Measurements from ENCODE around the gene AGAP2. TPM values are rescaled to one million over a fixed set of nuclear protein-coding genes. Genes with fewer than 3 reads are reported as not detected.

The AGAP2 gene
- total and polyA plus RNA-seq, 2 donors (not counting 1 experiment from before 2014, with no cell fraction given), result 22.2 to 27.0 TPM

GRCh38 chr12:57734591-57734990 lies 4.0 kb downstream of the AGAP2 start:
- H3K4me1 Mint-ChIP-seq, result peaks cover 10% of the 10 kb centered on the region
- Histone ChIP-seq H3K36me3 (replicated peaks in 1 of 2; ENCODE audit: control extremely low read depth in 1 of 2, control insufficient read depth in 1 of 2, extremely low read depth in 1 of 2, insufficient read depth in 2 of 2, low read length in 1 of 2) (peaks cover 0 to 70% of the 10 kb centered on the region in 2 experiments), H3K79me2 (ENCODE audit: control insufficient read depth, insufficient read depth, low read length) (peaks cover 25% of the 10 kb centered on the region), H3K4me3 (ENCODE audit: control extremely low read depth in 1 of 5, extremely low read depth in 1 of 5, insufficient read depth in 1 of 5, low read depth in 2 of 5, low read length in 4 of 5) (no peak overlapping the region), H3K27ac (ENCODE audit: low read length in 2 of 2) (no peak overlapping the region), H2AFZ (ENCODE audit: insufficient read depth, low read depth, low read length, poor library complexity, severe bottlenecking) (no peak overlapping the region), H3K4me2 (replicated peaks; ENCODE audit: low read depth, low read length, poor library complexity, severe bottlenecking) (no peak overlapping the region), H3K9ac (ENCODE audit: low read length) (no peak overlapping the region), H3K27me3 (replicated peaks in 1 of 4; ENCODE audit: control extremely low read depth in 1 of 4, control insufficient read depth in 3 of 4, insufficient read depth in 4 of 4, low read length in 3 of 4) (no peaks in the 10 kb centered on the region), H3K4me1 (ENCODE audit: control insufficient read depth in 2 of 2, insufficient read depth in 2 of 2, low read length in 2 of 2) (peaks cover 6 to 8% of the 10 kb centered on the region in 2 donors), H4K20me1 (ENCODE audit: control insufficient read depth, insufficient read depth, low read length, poor library complexity, severe bottlenecking) (peaks cover 42% of the 10 kb centered on the region), H3K9me3 (ENCODE audit: control extremely low read depth in 1 of 3, control insufficient read depth in 2 of 3, insufficient read depth in 1 of 3, low read length in 2 of 3) (no peaks in the 10 kb centered on the region)
- DNase-seq (no peak), ATAC-seq (ENCODE audit: low read depth) (no peak)
- H3K9me3 Mint-ChIP-seq (ENCODE audit: insufficient read depth), result no peaks in the 10 kb centered on the region
- 100% methylated on average over 2 of the region's 4 CpGs for WGBS (ENCODE audit: insufficient coverage)
- ChIA-PET CTCF (no interaction called here), POLR2A (no interaction called here)
- H3K27ac Mint-ChIP-seq, result no peak overlapping the region
- H3K27me3 Mint-ChIP-seq, result no peaks in the 10 kb centered on the region
- TF ChIP-seq EZH2 (IDR thresholded peaks at IDR 0.05; ENCODE audit: borderline replicate concordance, insufficient read depth, low read depth, low read length, poor library complexity, severe bottlenecking), result no peak
- no peak for TF ChIP-seq CTCF (IDR thresholded peaks at IDR 0.05)
- intact Hi-C loops (cut with micrococcal nuclease), result no loop called here
- H3K4me3 Mint-ChIP-seq, result no peak overlapping the region

GRCh38 chr12:57733928-57734327 lies 4.6 kb downstream of the AGAP2 start:
- Mint-ChIP-seq H3K9me3 (ENCODE audit: insufficient read depth) (no peaks in the 10 kb centered on the region), H3K27me3 (no peaks in the 10 kb centered on the region), H3K27ac (no peak overlapping the region), H3K4me1 (peaks cover 3% of the 10 kb centered on the region), H3K4me3 (no peak overlapping the region)
- Histone ChIP-seq H3K79me2 (ENCODE audit: control insufficient read depth, insufficient read depth, low read length) (peaks cover 18% of the 10 kb centered on the region), H3K4me3 (ENCODE audit: control extremely low read depth in 1 of 5, extremely low read depth in 1 of 5, insufficient read depth in 1 of 5, low read depth in 2 of 5, low read length in 4 of 5) (no peak overlapping the region), H3K27ac (ENCODE audit: low read length in 2 of 2) (no peak overlapping the region), H3K4me2 (replicated peaks; ENCODE audit: low read depth, low read length, poor library complexity, severe bottlenecking) (no peak overlapping the region), H3K27me3 (replicated peaks in 1 of 4; ENCODE audit: control extremely low read depth in 1 of 4, control insufficient read depth in 3 of 4, insufficient read depth in 4 of 4, low read length in 3 of 4) (no peaks in the 10 kb centered on the region), H4K20me1 (ENCODE audit: control insufficient read depth, insufficient read depth, low read length, poor library complexity, severe bottlenecking) (peaks cover 36% of the 10 kb centered on the region), H3K36me3 (replicated peaks in 1 of 2; ENCODE audit: control extremely low read depth in 1 of 2, control insufficient read depth in 1 of 2, extremely low read depth in 1 of 2, insufficient read depth in 2 of 2, low read length in 1 of 2) (peaks cover 0 to 68% of the 10 kb centered on the region in 2 experiments), H3K4me1 (ENCODE audit: control insufficient read depth in 2 of 2, insufficient read depth in 2 of 2, low read length in 2 of 2) (peaks cover 0 to under 1% of the 10 kb centered on the region in 2 donors), H2AFZ (ENCODE audit: insufficient read depth, low read depth, low read length, poor library complexity, severe bottlenecking) (no peak overlapping the region), H3K9me3 (ENCODE audit: control extremely low read depth in 1 of 3, control insufficient read depth in 2 of 3, insufficient read depth in 1 of 3, low read length in 2 of 3) (no peaks in the 10 kb centered on the region), H3K9ac (ENCODE audit: low read length) (no peak overlapping the region)
- intact Hi-C loops (cut with micrococcal nuclease), result no loop called here
- 96% methylated on average over 6 of the region's 6 CpGs for WGBS (ENCODE audit: insufficient coverage)
- TF ChIP-seq EZH2 (IDR thresholded peaks at IDR 0.05; ENCODE audit: borderline replicate concordance, insufficient read depth, low read depth, low read length, poor library complexity, severe bottlenecking) (no peak), CTCF (IDR thresholded peaks at IDR 0.05) (no peak)
- CTCF ChIA-PET, result no interaction called here
- POLR2A ChIA-PET, result no interaction called here
- no peak for DNase-seq
- ATAC-seq (ENCODE audit: low read depth), result no peak
